A549 treated with DMSO at 1 μM for 4 hours (cell line): ENCODE results near the gene CLBA1. TPM values are rescaled to one million over a fixed set of nuclear protein-coding genes. Genes with fewer than 3 reads are reported as not detected.

Experiments
- total RNA-seq: library from RNA; stranded (reverse); fragments of 200-300 nt; extraction: Qiagen RNA extraction; gene quantifications from 5 replicates; pipeline ENCODE4 v1.2.3, GENCODE V29; 2022; ENCODE audit warnings: low read depth

Gene CLBA1
- 15.9 to 17.7 TPM (median 16.7 TPM) in 5 replicates for total RNA-seq

GRCh38 chr14:104985675-104986486 is at the start of gene CLBA1:
CLBA1 (plus strand) TSS chr14:104985788; CDS start chr14:104986432, 644 bp downstream.

GRCh38 chr14:104977681-104978653 is 7.6 kb upstream of the CLBA1 start, which contains the start of gene AHNAK2:
AHNAK2 (minus strand) TSS chr14:104978374; CDS start chr14:104978237, 137 bp downstream.

DNA sequence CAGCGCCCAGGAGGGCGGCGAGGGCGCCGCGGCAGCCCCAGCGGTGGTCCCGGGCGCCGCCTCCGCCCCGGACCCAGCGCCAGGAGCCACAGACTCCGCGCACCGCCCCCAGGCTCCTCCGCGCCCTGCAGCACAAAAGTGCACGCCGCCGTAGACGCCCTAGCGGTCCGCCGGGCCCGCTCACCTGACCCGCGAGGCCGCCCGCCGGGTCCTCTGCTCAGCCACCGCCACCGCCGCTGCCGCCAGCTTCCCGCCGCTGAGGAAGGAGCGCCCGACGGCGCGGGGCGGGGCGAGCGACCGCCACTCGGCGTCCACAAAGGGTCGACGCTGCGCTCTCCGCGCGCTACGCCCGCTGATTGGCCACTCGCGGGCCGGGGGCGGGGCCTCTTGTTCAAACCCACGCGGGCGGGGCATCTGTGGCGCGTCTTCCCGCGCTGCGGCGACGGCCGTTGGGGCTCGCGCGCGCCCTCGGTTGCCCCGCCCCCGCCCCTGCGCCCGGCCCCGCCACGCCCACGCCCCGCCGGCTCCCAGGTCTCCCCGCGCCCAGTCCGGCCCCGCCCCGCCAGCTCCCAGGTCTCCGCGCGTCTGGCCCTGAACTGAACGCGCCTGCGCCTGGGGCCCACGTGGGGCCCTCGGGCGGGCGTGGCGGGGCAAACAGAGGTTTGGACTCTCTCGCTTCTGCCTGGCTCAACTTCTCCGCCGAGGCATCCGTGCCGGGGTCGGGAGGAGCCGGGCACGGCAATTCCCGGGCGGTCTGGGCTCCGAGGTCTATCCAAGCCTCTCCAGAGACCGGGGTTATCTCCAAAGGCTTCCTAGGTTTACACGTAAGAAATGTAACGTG is 35.4 kb downstream of the CLBA1 start, which contains the start of gene CDCA4:
Gene CDCA4, minus strand, starts transcription at position 269 of the 841 bp plus-strand sequence. CDS start 9,154 bp downstream, outside the sequence.

Other genes starting within 250 kb of the CLBA1 start
- gene SIVA1, start 232.6 kb upstream of the CLBA1 start, total RNA-seq, result 145 to 215 TPM (median 170 TPM) in 5 replicates
- gene AKT1, start 190.0 kb upstream of the CLBA1 start, total RNA-seq, result 85.1 to 117 TPM (median 103 TPM) in 5 replicates
- 2.5 to 3.7 TPM (median 3.0 TPM) in 5 replicates for gene ZBTB42, start 184.7 kb upstream of the CLBA1 start, total RNA-seq
- gene CEP170B, start 120.5 kb upstream of the CLBA1 start, total RNA-seq, result 19.3 to 26.4 TPM (median 23.0 TPM) in 5 replicates
- 0.05 to 0.17 TPM (median 0.10 TPM) in 4 of 5 replicates, not detected in the other for gene PLD4, start 60.9 kb upstream of the CLBA1 start, total RNA-seq
- 202 to 234 TPM (median 210 TPM) in 5 replicates for gene AHNAK2, start 7.4 kb upstream of the CLBA1 start, total RNA-seq
- 52.2 to 65.7 TPM (median 53.0 TPM) in 5 replicates for gene CDCA4, start 35.3 kb downstream of the CLBA1 start, total RNA-seq
- 0.41 to 0.71 TPM (median 0.67 TPM) in 5 replicates for gene GPR132, start 79.6 kb downstream of the CLBA1 start, total RNA-seq
- gene JAG2, start 183.0 kb downstream of the CLBA1 start, total RNA-seq, result 16.4 to 27.3 TPM (median 21.3 TPM) in 5 replicates
- 19.8 to 46.4 TPM (median 36.6 TPM) in 5 replicates for gene NUDT14, start 195.5 kb downstream of the CLBA1 start, total RNA-seq